Ishikawa (cell line): ENCODE data around the gene SPIRE2.

Source experiments
- CEBPB ChIP-seq: IDR thresholded peaks from 2 replicates; pipeline ENCODE4 v1.6.1; 2012
- CREB1 ChIP-seq: IDR thresholded peaks from 2 replicates; pipeline ENCODE4 v1.6.1; 2012; ENCODE audit warnings: low read depth
- EP300 ChIP-seq: IDR thresholded peaks from 2 replicates; pipeline ENCODE4 v1.6.1; 2012; ENCODE audit warnings: borderline replicate concordance
- FOXM1 ChIP-seq: IDR thresholded peaks from 2 replicates; pipeline ENCODE4 v1.6.1; 2012; ENCODE audit warnings: low read depth, borderline replicate concordance
- RAD21 ChIP-seq: IDR thresholded peaks from 2 replicates; pipeline ENCODE4 v1.6.1; 2012; ENCODE audit warnings: low read depth
- TAF1 ChIP-seq: IDR thresholded peaks from 2 replicates; pipeline ENCODE4 v1.6.1; 2012; ENCODE audit warnings: low read depth, mild to moderate bottlenecking
- TCF12 ChIP-seq: IDR thresholded peaks from 2 replicates; pipeline ENCODE4 v1.6.1; 2012; ENCODE audit warnings: low read depth
- TEAD4 ChIP-seq: IDR thresholded peaks from 2 replicates; pipeline ENCODE4 v1.6.1; 2012
- YY1 ChIP-seq: IDR thresholded peaks from 2 replicates; pipeline ENCODE4 v1.6.1; 2012; ENCODE audit warnings: low read depth
- TF ChIP-seq, protein P1 (sequence below): IDR thresholded peaks from 2 replicates; pipeline ENCODE4 v1.6.1; 2012
- TF ChIP-seq, protein P2 (sequence below): IDR thresholded peaks from 2 replicates; pipeline ENCODE4 v1.6.1; 2012; ENCODE audit warnings: low read depth, mild to moderate bottlenecking

DNA sequence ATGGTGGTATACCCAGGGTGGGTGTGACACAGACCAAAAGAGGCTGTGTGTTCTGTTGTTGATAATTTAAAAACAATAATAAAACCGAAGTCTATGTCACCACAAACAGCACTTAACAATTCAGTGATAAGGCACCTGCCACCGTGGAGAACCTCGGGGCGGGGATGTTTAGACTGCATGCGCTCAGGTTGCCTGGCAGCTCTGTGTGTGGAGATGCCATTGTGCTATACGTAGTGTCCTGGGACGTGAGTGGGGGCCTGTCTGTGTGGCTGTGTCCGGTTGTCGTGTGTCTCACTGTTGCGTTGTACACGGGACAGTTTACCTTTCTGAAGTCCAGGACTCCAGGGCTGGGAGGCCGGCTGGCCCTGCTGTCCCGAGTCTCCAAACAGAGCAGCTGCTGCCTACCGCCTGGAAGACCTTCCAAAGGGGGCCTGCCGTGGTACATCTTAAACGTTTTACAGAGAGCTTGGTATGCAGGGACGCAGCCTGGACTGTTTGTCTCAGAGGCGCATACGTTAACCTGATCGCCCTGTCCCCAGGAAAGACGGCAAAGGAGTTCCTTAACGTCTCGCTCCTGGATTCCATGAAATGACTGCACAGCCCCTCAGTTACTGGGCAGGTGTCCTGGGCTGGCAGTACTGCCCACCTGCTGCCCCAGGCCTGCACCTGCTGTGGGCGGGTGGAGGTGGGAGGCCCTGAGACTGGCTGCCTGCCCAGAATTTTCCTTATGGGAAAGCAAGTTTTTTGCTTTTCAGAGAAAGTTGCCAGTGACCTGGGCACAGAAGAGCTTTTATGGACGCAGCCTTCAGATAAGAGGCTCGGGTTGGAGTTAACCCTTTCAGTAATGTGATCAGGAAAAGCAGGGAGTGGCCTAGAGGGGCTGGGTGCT is 19.0 kb downstream of the SPIRE2 start:
- TF ChIP-seq TEAD4 = peak; percentile 84
- TF ChIP-seq FOXM1 = no peak; the same call in 1 of the 2 replicates
- no peak for TF ChIP-seq CEBPB
- no peak for TF ChIP-seq TAF1
- no peak; the same call in 1 of the 2 replicates for TF ChIP-seq YY1
- peak; percentile 6; the same call in 1 of the 2 replicates for TF ChIP-seq RAD21
- TF ChIP-seq EP300 = peak; percentile 84; the same call in 1 of the 2 replicates
- TF ChIP-seq, protein P1, sequence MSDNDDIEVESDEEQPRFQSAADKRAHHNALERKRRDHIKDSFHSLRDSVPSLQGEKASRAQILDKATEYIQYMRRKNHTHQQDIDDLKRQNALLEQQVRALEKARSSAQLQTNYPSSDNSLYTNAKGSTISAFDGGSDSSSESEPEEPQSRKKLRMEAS = peak; percentile 48; the same call in 1 of the 2 replicates
- TF ChIP-seq, protein P2, sequence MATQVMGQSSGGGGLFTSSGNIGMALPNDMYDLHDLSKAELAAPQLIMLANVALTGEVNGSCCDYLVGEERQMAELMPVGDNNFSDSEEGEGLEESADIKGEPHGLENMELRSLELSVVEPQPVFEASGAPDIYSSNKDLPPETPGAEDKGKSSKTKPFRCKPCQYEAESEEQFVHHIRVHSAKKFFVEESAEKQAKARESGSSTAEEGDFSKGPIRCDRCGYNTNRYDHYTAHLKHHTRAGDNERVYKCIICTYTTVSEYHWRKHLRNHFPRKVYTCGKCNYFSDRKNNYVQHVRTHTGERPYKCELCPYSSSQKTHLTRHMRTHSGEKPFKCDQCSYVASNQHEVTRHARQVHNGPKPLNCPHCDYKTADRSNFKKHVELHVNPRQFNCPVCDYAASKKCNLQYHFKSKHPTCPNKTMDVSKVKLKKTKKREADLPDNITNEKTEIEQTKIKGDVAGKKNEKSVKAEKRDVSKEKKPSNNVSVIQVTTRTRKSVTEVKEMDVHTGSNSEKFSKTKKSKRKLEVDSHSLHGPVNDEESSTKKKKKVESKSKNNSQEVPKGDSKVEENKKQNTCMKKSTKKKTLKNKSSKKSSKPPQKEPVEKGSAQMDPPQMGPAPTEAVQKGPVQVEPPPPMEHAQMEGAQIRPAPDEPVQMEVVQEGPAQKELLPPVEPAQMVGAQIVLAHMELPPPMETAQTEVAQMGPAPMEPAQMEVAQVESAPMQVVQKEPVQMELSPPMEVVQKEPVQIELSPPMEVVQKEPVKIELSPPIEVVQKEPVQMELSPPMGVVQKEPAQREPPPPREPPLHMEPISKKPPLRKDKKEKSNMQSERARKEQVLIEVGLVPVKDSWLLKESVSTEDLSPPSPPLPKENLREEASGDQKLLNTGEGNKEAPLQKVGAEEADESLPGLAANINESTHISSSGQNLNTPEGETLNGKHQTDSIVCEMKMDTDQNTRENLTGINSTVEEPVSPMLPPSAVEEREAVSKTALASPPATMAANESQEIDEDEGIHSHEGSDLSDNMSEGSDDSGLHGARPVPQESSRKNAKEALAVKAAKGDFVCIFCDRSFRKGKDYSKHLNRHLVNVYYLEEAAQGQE = no peak
- no peak for TF ChIP-seq CREB1
- TF ChIP-seq TCF12 = peak; percentile 97
